Posterior vena cava (tissue), 2 donors: Measurements from ENCODE around the gene NPTN. TPM values are rescaled to one million over a fixed set of nuclear protein-coding genes. Genes with fewer than 3 reads are reported as not detected.
"Not testable (repeated sequence)": the region's sequence is repeated elsewhere in the genome, so short reads cannot be mapped to it uniquely, and the experiment has no call there.

ENCODE experiments used
- DNase-seq: peaks from one replicate; pipeline ENCODE4 v3.0.0-alpha.2; 2020; ENCODE audit warnings: low spot score
- intact Hi-C, 2 donors: fragments of 100-400 bp; cut with DNase I; formaldehyde crosslinking; loops; one replicate each; pipeline versions ENCODE4 v1.14.1 to v1.14.2; 2022 to 2023
- total RNA-seq, 2 donors: library from RNA; stranded (reverse); fragmentation: NEBNext Ultra II Directional; extraction: Animal tissue kit (Norgen Biotek cat#: 25700); gene quantifications; one replicate each; pipeline ENCODE4 v1.2.1, GENCODE V29; 2021
- donor health status: DM: yes; HTN: yes; CAD: no.
- donor health status: DM: yes; HTN: yes; CAD: no.

The NPTN gene
- total RNA-seq, 2 donors from 2014 or later, result 164 to 189 TPM

DNA sequence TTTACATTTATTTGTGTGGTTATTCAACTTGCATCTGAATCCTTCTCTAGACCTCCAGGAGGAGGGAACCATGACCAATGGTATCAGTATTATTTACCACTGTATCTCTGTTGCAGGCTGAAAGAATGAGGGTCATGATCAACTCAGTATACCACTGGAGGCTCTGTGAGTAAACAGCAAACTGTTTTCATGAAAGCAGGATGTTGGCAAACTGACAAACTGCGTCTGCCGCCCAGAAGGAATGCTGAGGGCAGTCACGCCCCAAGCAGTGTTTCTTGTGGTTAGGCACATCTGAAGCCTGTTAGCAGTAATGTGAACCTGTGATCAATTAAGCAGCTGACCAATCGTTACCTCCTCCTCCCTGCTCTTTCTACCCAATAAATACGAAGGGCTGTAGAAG, 6.3 kb upstream of the NPTN start:
- not testable (repeated sequence) for DNase-seq
- intact Hi-C loops, result loop anchor here (5.0 to 10.0 kb wide), 3 partner anchors 63 to 77 kb away; no protein-coding TSS in a partner anchor

DNA sequence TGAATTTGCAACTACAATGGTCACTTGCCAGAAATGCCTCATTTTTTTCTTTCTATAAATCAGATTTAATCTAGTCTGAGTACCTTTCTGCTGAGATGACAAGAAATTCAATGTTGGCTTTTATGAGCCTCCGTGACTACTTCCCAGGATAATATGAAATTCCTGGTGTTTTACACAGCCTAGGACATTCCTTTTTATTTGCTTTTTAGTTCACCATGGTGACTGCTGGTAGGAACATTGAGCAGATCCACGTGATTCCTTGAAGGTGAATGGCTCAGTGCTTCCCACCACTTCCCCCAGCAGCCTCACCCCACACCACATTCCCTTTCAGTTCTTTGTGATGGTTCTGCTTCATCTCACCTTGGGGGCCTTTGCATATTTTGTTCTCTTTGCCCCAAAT, 4.3 kb upstream of the NPTN start:
- intact Hi-C loops, result loop anchor here (5.0 to 10.0 kb wide), 3 partner anchors 63 to 75 kb away; no protein-coding TSS in a partner anchor
- DNase-seq, result no peak

GRCh38 chr15:73633991-73634495, 854 bp upstream of the NPTN start:
- no peak for DNase-seq
- intact Hi-C loops, result loop anchor here (5.0 to 10.0 kb wide), 2 partner anchors 37 to 59 kb away; no protein-coding TSS in a partner anchor

DNA sequence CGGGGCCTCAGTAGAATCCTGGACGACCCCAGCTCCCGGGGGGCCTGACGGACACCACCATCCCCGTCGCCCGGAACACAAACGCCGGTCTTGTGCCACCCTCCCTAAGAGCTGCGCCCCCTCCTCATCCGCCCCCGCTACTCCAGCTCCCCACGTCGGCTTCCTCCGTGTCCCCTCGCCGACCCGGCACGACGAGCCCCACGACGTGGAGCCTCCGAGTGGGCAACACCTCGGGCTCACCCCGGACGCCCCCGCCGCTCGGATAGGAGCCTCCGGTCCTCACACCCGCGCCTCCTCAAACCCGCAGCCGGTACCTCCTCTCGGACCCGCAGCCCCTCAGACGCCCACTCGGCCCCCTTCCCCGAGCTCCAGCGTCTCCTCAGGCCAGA, 525 bp downstream of the NPTN start:
- DNase-seq, result peak; percentile 85
- intact Hi-C loops, result loop anchor here (5.0 to 10.0 kb wide), 2 partner anchors 35 to 58 kb away; no protein-coding TSS in a partner anchor

DNA sequence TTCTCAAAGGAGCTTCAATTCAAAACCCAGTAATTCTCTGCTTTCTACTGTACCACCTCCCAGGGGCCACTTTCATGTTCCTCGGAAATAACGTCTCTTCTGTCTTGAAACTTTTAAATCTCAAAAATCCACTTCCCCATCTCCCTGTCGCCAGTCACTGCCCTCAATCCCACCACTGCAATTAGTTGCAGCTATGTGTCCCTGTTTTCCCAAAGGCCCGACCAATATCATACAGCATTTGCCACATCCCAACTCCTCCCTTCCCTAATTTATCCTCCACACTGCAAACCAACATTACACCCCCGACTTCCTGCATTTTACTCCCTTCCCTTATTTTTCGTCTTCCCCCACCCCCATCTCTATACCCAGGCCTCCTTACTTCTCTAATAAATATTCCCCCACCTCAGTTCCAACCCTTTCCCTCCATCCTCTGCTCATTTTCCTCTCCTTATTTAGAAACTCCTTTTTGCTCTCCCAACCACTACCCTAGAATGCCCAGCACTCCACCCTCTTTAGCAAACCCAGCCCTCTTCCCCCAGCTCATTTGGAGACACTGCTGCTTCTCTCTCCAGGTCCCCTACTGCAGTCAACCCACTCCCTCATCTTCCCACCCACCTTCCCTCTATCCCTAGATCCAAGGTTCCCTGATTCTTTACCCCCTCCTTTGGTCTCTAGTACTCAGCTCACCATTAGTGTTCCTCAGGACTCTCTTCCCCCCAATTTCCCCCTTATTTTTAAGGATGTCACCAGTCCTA, 1.1 kb downstream of the NPTN start:
- DNase-seq, result no peak
- intact Hi-C loops, result loop anchor here (5.0 to 10.0 kb wide), 2 partner anchors 35 to 57 kb away; no protein-coding TSS in a partner anchor

DNA sequence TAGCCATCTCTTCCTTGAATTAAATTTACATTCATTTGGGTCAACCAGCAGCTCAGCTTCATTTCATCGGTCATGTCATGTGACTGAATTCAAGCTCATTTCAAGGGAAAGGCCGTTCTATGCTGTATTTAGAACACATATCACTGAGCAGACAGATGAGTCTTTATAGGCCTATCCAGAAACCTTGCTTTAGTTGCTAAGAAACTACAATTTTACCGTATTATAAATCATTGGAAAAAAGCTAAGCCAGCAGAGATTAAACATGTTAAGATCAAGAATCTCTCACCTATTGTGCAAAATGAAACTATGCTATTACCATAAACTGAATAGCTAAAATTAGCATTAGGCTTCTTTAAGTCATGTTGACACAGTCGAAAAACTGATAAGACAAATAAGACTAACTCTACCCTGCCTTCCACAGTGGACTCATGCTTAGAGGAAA, 2.2 kb downstream of the NPTN start:
- DNase-seq, result no peak
- intact Hi-C loops, result loop anchor here (5.0 to 10.0 kb wide), 2 partner anchors 34 to 56 kb away; no protein-coding TSS in a partner anchor

DNA sequence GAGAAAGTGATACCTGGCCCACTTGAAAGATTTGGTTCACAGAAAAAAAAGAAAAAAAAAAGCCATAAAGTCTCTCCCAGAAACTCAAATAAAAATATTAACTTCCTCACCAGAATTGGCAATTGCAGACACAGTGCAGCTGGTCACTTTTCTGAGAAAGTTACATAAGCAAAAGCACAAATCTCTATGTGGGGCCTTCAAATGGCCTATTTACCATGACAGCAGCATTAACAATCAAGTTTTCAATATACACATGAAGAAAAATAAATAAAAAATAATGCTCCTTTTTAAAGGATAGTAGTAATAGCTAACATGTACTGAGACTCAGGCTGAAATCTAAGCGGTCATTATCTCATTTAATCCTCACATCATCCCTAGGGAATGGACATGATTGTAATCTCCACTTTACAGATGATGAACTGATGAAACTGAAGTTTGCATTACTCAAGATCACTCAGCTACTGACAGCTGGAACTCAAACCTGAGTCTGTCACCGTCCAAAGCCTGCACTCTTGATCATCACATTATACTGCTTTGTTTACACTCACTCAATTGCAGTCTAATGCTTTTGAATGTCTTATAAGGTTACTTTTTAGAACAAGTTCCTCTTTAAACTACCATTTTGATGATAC, 3.3 kb downstream of the NPTN start:
- DNase-seq, result no peak
- intact Hi-C loops, result loop anchor here (5.0 to 10.0 kb wide), 2 partner anchors 33 to 55 kb away; no protein-coding TSS in a partner anchor

DNA sequence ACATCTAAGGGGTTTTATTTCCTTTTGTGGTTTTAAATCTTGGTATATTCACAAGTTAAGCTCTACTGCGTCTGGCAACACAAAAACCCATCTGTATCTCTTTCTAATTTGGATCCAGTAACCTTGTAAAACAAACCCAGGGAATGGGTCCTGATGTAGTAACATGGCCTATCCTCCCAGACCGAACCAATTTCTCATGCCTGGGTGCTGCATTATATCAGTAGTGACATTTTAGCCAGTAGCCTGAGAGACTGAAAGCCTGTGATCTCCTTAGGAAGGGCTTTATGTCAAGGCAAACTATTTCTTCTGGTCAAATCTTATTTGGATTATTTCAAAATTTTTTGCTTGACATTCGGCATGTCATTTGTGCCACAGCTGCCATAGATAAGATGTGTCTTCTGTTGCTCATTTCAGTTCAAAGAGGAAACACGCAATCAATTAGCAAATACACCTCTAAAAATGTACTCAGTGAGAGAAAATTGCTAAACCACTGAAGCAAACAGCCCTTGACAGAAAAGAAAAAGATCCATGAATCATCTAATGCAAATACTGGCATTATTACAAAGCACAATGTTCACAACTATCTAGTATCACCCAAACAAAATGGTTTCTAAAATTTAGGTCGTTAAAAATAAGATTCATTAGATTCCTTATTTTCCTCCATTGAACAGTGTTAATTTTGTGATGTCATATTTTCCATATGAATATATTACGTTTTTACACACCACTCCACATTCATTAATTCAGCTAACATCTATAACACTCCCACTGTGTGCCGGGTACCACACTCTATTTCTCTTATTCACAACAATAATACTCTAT, 4.0 kb downstream of the NPTN start:
- intact Hi-C loops, result no loop called here
- DNase-seq, result no peak

DNA sequence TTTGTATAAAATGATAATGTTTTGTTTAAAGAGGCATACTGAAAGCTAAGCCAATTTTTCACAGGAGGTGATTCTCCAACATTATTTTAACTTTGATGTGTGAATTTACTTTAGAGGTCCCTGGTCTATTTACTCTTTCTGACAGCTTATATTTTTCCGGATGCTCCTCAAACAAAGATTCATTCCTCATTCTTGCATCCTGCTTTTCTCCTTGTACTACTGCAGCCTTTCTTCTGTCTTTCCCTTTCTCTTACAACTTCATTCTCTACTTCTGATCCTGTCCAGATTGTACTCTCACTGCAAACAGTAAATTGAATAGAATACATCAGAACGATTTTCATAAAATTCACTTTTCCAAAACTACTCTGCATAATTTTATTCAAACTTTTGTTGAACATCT, 5.1 kb downstream of the NPTN start:
- intact Hi-C loops, result no loop called here
- no peak for DNase-seq

DNA sequence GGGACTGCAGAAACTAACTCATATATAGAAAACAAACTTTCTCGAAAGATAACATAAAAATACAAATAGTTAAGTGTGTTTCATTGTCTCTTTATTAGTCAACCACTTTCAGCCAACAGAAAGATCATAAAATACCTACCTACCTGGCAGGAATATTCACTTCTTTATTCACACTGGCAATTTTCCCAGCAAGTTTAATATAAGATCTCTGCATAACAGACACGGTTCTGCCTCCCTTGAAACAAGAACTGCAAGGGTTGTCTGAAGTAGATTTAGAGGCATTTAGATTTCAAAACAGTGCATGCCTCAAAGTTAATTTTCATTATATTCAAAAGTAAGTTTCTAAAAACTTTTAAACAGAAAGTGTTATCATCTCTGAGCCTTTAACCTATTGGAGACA, 7.1 kb downstream of the NPTN start:
- intact Hi-C loops, result no loop called here
- no peak for DNase-seq

DNA sequence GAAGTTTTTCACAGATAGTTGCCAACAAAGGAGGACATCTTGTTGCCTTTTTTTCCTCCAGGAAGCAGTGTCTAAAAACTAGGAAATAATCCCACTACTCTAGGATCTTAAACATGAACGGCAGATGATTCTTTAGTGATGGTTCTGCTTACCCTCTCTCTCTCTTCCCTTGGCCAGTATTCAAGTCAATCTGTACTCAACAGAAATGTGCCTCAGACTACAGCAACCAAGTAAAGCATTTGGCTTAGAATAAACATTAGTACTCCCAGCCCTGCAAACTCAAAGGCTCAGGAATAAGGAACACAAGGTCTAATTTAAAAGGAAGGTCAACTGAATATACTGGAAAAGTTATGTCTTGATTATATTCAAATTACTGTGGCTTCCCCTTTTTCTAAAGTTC, 8.7 kb downstream of the NPTN start:
- intact Hi-C loops, result no loop called here
- no peak for DNase-seq

DNA sequence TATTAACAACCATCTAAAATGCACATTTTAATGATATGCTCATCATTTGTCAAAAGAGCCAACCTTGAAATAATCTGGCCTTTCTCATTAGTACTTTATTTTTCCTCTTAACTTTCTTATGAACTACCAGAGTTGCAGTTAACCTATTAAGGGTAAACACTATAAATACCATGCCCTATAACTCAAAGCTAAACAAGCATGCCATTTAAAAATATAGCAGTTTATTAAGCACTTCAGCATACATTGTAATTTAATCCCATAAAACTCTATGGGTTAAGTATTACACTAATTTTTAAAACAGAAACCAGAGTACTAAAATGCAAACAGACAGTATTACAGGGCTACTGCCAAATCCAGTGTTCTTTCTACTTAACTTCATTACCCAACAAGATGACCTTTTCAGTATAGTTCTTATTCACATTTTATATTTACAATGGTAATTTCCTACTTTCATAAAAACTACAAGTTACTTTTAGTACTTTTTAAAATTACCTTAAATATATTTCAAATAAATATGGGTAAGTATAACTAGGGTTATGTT, 11.8 kb downstream of the NPTN start:
- DNase-seq, result no peak
- intact Hi-C loops, result no loop called here

GRCh38 chr15:73620078-73620477, 13.1 kb downstream of the NPTN start:
- intact Hi-C loops, result no loop called here
- DNase-seq, result no peak

DNA sequence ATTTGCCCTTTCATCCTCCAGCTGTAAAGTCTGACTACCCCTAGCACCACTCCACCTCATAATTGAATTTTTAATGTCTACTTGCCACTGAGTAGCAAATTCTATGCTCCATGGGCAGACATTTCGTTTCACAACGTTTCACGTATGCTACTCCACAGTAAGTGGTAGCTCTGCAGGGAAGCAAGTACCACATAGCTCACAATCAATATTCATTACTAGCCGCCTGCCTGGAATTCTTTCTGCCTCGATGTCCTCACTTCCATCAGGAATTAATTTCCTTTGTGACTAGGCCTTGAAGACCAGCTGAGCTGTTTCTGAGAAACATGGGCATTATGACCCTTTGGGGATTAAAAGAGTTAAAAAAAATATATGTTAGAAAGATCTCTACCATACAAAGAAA, 15.3 kb downstream of the NPTN start:
- intact Hi-C loops, result no loop called here
- no peak for DNase-seq

DNA sequence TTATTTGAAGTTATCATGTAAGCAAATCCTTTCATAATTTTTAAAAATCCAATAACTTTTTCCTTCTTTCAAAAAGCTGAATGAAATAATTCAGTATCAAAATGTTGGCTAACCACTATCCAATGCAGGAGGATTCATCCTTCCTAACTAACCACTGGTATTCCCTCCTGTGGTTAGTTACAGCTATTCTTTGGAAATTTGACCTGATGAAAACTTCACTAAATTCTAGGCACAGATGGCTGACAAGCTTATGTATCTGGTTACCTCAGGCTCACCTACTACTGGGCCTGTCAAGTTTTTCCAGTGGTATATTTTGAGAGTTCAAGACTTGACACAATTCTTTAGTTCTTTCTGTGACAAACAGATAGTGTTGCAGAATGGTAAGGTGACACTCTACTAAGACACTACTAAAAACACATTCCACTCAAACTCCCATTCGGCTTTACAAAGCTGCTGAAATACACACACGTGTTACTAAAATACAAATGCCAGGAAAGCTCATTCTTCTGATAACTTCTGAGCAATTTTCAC, 15.8 kb downstream of the NPTN start:
- intact Hi-C loops, result no loop called here
- no peak for DNase-seq

- intact Hi-C loops, result no loop called here
- no peak for DNase-seq
These were observed 24.2 kb downstream of the NPTN start for GRCh38 chr15:73608941-73609340.

GRCh38 chr15:73608475-73608874, 24.7 kb downstream of the NPTN start:
- no peak for DNase-seq
- intact Hi-C loops, result no loop called here

- no peak for DNase-seq
- intact Hi-C loops, result no loop called here
These were observed 25.3 kb downstream of the NPTN start for GRCh38 chr15:73607843-73608242.

DNA sequence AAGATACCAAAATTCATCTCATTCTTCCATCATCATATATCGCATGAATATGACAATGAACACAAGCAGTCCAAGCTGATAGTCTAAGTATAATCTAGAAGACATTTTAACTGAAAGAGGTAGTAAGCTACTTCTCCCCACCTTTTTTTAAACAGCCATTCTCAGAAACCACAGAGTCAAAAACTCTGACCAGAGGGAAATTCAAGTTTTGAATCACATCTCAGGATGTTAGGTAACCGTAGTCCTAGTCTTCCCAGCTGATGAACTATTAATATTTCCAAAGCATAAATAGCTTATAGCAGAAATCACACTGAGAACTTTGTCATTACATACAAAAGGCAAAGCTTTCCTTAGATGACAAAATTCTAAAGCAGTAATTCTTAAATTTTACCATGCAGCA, 25.8 kb downstream of the NPTN start:
- intact Hi-C loops, result no loop called here

More for the DNA sequence above, 25.8 kb downstream of the NPTN start:
- no peak for DNase-seq
